ENCODE data around the gene NGFR.

The NGFR gene

GRCh38 chr17:49524473-49525359 is 29.6 kb downstream of the NGFR start:
- no peak for TF ChIP-seq CTCF (IDR thresholded peaks at IDR 0.05; ENCODE audit: control insufficient read depth, insufficient read depth, low read depth, low read length, missing control alignments)
- no peak for DNase-seq (ENCODE audit: low read depth)
- no peak overlapping the region for H3K4me3 ChIP-seq (ENCODE audit: control insufficient read depth, low read depth, low read length)

DNA sequence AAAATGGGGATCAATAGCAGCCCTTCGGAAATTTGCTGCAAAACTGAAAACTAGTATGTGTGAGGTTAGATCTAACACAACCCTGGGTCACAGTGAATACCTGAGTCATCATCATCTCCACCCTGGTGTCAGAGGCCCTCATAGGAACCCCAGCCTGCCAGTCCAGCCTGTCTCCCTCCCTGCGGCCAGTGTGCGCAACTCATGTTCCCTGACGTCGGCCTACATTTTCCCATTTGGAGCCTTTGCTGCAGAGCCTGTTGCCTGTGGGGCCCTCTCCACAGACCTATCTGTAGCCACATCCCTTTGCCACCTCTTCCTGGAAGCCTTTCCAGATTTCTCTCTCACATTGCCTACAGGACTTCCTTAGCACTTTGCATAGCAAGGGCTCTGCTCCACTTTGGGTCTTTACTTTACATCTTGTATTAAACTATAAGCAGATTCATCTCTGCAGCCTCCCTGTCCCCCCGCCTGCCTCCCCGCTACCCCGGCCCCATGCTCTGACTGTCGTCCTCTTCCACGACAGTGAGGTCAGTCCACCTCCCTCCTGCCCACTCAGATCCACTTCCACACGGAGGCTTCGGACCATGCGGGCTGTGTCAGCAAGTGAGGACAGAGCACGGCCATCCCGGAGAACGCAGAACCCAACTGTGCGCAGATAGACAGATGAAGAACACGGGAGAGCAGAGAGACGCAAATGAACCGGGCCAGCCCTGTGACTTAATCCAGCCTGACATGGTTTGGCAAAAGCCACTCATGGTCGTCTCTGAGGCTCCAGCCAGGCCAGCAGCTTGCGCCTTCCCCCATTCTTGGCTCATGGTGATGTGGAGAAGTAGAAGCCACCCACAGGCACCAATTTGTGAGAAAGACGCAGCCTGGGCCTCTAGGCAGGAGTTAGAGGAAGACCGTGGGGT is 31.0 kb downstream of the NGFR start:
- DNase-seq (ENCODE audit: low read depth) = no peak
- H3K4me3 ChIP-seq (ENCODE audit: control insufficient read depth, low read depth, low read length) = no peak overlapping the region
- no peak for TF ChIP-seq CTCF (IDR thresholded peaks at IDR 0.05; ENCODE audit: control insufficient read depth, insufficient read depth, low read depth, low read length, missing control alignments)

GRCh38 chr17:49527927-49528651 is 33.0 kb downstream of the NGFR start:
- DNase-seq (ENCODE audit: low read depth) = no peak
- TF ChIP-seq CTCF (IDR thresholded peaks at IDR 0.05; ENCODE audit: control insufficient read depth, insufficient read depth, low read depth, low read length, missing control alignments) = no peak
- H3K4me3 ChIP-seq (ENCODE audit: control insufficient read depth, low read depth, low read length) = no peak overlapping the region

DNA sequence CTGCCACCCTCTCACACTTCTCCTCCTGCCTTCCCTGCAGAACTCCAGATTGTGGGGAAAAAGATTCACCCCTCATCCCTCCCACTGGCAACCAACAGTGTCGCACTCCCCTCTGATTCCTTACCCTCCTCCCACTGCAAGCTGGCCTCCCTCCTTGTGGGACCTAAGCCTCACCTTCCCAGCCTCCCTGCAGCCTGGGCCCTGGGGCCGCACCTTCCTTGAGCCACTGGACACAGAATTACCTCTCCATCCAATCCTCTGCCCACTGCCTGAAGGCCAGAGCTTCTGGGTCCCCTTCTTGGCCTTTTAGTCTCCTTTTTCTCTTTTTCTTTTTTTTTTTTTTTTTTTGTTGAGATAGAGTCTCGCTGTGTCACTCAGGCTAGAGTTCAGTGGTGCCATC is 33.9 kb downstream of the NGFR start:
- no peak for DNase-seq (ENCODE audit: low read depth)
- TF ChIP-seq CTCF (IDR thresholded peaks at IDR 0.05; ENCODE audit: control insufficient read depth, insufficient read depth, low read depth, low read length, missing control alignments) = no peak
- H3K4me3 ChIP-seq (ENCODE audit: control insufficient read depth, low read depth, low read length) = no peak overlapping the region

DNA sequence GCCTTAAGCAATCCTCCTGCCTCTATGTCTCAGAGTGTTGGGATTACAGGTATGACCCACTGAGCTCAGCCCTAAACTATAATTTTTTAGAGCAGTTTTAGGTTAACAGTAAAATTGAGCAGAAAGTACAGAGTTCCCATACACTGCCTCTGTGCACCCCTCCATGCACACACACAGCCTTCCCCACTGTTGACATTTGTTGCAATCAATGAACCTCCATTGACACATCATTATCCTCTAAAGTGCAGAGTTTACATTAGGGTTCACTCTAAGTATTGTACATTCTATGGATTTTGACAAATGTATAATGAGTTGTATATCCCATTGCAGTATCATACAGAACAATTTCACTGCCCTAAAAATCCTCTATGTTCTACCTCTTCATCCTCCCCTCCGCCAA is 35.0 kb downstream of the NGFR start:
- no peak for DNase-seq (ENCODE audit: low read depth)
- TF ChIP-seq CTCF (IDR thresholded peaks at IDR 0.05; ENCODE audit: control insufficient read depth, insufficient read depth, low read depth, low read length, missing control alignments) = no peak
- no peak overlapping the region for H3K4me3 ChIP-seq (ENCODE audit: control insufficient read depth, low read depth, low read length)

DNA sequence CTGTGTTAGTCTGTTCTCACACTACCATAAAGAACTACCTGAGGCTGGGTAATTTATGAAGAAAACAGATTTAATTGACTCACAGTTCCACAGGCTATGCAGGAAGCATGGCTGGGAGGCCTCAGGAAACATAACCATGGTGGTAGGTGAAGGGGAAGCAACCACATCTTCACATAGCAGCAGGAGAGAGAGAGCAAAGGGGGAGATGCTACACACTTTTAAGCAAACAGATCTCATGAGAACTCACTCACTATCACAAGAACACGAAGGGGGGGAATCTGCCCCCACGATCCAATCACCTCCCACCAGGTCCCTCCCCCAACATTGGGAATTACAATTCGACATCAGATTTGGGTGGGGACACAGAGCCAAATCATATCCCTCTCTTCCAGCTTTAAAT is 48.8 kb downstream of the NGFR start:
- DNase-seq (ENCODE audit: low read depth) = no peak
- no peak overlapping the region for H3K4me3 ChIP-seq (ENCODE audit: control insufficient read depth, low read depth, low read length)
- TF ChIP-seq CTCF (IDR thresholded peaks at IDR 0.05; ENCODE audit: control insufficient read depth, insufficient read depth, low read depth, low read length, missing control alignments) = no peak
